GM21825 (cell line): ENCODE measurements around the gene LAMA5.
A peak's percentile ranks its signal among the peaks of the same experiment; 100 is the strongest.
"Not testable (repeated sequence)": the region's sequence is repeated elsewhere in the genome, so short reads cannot be mapped to it uniquely, and the experiment has no call there.

Experiments
- ATAC-seq: cut with Tn5 transposase; IDR thresholded peaks from one replicate; pipeline ENCODE4 v1.9.1; 2021; ENCODE audit warnings: mild to moderate bottlenecking, moderate library complexity; ENCODE audit not compliant: unreplicated experiment

Gene LAMA5

DNA sequence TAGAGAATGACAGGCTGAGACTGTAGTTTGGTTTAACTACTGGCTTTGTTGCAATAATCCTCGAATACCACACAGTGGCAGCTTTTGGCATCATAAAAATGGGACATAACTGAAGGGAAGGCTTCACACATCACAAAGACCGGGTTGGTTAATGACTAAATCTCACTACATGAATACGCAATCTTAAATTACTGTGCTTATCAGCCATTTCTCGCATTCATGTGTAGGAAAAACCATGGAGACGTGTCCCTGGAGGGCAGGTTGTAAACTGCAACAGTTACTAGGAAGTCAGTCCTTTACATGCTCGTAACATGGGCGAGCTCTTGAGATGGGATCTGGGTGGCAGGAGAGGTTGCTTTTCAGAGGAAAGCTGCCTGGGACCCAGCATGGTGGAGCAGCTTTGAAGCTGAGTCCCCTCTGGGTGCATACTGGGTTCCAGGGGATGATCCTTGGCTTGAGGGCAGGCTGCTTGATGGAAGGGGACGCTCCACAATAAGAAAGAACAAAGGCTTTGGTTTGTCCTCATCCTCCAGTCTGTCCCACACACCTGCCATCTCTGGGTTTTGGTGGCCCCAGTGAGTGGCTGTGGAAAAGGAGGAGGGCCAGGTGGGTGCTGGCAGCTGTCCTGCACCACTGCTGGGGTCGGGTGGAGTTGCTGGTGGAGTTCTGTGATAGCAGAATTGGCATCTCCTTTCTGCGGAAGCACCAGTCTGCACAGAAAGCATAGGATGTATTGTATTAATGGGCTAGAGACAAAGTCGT lies 21.9 kb upstream of the LAMA5 start:
- ATAC-seq: no peak

DNA sequence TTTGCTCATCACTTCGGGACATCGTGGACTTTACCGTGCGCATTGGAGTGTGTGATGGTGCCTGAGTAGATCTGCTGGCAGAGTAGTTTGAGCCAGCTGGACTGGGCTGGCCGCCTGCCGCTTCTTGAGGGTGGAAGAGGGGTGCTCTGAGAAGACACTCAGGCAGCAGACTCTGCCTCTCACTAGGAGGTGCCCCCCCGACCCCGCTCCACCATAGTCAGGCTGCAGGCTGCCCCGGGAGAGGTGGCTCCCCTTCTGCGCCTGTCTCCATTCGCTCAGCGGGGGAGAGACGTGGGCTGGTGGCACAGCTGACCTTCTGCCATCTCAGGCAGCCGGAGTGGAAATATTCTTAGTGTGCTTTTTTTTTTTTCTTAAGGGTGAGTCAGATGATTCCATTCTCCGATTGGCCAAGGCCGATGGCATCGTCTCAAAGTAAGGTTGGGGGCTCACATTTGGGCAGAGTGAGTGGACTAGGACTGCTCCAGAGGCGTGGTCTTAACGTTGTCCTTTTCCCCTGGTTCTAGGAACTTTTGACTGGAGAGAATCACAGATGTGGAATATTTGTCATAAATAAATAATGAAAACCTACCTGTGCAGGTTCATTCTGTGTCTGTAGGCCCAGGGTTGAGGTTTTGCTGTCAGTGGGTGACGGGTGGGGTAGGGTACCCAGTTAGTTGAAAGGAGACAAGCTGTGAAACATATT lies 21.0 kb upstream of the LAMA5 start:
- ATAC-seq: no peak

- ATAC-seq: peak; percentile 12
Observed at GRCh38 chr20:62387219-62387913, 20.3 kb upstream of the LAMA5 start.

DNA sequence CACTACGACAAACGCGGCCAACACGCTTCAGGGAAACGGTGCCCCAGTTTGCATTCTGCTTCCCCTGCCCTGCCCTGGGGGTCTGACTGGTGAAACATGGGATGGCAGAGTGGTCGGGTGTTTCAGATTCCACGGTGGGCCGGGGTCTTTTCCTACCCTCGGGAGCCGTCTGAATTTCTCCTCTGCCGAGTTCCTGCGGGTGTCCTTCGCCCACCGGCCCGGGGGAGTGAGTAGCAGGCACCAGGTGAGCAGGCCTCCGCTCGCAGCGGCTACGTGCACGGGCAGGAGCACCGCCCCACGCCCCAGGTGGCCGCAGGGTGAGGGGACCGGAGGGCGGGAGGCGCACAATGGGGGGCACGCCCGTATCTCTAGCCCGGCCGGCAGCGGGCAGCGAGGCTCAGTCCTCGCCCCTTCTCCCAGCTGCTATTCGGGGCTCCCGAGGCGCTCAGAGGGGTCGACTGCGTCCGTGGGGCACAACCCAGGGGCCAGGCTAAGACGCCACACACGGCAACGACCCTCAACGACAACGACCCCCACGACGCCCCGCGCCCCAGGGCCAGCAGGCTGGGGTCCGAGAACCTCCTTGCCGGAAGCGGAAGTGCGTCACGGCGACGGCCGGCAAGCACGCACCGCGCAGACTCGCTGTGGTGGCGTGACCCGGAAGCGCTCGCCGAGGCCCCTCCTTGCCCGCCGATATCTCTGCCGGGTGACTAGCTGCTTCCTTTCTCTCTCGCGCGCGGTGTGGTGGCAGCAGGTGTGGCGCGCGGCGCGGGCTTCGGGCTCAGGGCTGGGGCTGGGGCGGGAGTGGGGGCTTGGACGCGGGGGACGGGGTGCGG lies 19.5 kb upstream of the LAMA5 start, which contains the start of gene RPS21:
Gene RPS21 (plus strand): TSS at position 721 of the 836 bp plus-strand sequence. CDS start 236 bp downstream, outside the sequence.
- peak; percentile 79 for ATAC-seq

- ATAC-seq: peak; percentile 44
Observed at GRCh38 chr20:62382306-62383198, 15.4 kb upstream of the LAMA5 start.

- no peak for ATAC-seq
Observed at GRCh38 chr20:62381842-62382241, 14.7 kb upstream of the LAMA5 start.

GRCh38 chr20:62381202-62381797 lies 14.2 kb upstream of the LAMA5 start:
- no peak for ATAC-seq

DNA sequence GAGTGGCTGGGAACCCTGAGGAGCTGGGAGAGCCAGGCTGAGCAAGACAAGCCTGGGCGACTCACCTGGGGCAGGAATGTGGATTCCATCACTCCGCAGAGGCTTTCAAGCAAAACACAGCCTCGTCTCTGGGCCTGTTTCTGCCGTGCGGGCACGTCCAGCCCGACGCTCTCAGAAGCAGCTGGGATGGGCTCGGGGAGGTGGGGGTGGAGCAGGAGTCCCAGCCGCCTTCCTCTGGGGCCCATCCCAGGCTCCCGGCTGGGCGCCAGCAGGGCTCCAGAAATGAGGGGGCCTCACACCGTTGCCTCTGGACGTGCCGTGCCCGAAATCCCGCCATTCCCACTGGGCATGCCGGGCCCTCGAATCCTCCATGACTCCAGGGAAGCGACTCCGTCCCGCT lies 11.1 kb upstream of the LAMA5 start:
- ATAC-seq: no peak

DNA sequence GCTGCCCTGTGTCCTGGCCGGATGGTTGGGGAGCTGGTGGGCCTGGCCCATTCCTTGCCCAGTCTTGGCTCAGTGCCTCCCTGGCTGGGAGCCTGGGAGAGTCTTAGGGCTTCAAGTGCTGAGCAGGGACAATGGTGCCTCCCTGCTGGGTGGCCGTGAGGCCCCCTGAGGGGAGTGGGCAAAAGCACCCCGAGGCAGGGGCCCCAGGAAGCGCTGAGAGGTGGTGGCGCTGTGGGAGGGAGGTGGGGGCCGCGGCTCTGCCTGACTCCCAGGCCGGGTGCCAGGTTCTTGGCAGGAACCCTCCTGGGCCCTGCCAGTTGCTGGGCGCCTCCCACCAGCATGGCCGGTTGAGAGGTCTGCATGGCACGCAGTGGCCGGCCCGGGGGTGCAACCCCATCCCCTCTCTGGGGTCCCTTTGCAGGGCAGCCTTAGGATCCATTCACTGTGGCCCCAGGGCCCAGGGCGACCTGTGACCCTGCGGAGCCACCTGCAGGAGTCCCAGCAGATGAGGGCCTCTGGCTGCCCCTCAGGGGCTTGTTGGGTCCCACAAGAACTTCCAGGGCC lies 10.6 kb upstream of the LAMA5 start:
- ATAC-seq: no peak

DNA sequence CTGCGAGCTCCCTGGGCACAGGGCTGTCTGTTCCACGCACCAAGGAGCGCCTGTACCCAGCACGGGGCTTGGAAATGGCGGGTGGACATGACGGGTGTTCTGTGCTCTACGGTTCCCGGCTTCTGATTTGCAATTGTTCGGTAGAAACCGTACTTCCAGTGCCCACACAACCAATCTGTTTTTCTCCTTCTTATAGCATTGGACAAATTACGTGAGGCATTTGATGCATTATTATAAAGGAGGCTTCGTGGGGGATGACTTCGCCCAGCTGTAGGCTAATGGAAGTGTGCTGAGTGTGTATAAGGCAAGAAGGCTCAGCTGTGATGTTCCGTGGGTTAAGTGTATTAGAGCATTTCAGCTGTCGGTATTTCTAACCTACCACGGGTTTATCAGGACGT lies 10.0 kb upstream of the LAMA5 start:
- no peak for ATAC-seq

- ATAC-seq: no peak
Observed at GRCh38 chr20:62376112-62377063, 9.3 kb upstream of the LAMA5 start.

DNA sequence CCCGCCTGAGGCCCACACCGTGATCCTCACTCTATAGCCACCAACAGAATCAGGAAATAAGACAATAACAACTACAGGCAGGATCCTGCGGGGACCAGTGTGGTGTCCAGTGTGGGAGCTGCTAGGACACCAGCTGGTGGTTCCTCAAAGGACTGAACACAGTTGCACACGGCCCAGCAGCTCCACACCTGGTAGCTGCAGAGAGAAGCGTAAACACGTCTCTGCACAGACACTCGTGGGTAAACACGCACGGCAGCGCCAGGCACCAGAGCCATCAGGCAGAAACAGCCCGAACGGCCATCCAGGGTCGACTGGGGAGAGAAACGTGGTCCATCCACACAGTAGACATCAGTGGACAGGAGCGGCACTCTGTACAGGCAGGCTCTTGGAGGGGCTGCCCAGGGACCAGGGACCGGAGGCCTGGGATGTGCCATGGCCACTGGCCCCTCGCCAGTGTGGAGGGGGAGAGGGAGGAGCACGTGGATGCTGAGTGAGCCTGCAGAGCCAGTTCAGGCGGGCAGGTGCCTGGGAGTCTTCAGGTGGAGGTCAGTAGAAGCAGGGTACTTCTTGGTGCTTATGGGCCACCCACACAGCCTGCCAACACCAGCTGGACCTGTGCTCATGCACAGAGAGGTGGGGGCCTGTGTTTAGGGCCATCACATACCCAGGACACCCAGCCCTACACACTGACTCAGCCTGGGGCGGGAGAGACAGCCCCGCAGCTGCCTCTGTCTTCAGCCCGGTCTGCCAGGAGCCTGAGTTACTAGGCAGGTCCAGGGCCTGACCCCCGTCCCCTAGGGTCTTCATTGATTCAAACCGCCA lies 7.4 kb upstream of the LAMA5 start:
- ATAC-seq: no peak

DNA sequence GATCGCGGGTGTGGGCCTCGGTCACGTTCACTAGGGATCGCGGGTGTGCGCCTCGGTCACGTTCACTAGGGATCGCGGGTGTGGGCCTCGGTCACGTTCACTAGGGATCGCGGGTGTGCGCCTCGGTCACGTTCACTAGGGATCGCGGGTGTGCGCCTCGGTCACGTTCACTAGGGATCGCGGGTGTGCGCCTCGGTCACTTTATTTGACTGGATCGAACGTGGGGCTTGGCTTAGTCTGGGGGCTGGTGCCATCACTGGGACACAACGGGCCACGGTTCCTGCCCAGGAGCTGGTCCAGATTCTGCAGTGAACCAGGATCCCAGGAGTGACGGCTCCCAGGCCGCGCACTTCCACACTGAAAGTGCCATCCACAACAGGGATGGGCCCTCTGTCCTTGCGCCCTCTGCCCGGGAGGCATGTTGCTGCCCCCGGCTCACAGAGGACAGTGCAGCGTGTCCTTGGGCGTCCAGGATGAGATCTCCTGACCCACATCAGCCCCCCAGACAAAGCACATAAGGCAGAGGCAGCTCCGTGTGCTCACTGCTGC lies 6.6 kb upstream of the LAMA5 start:
- not testable (repeated sequence) for ATAC-seq

DNA sequence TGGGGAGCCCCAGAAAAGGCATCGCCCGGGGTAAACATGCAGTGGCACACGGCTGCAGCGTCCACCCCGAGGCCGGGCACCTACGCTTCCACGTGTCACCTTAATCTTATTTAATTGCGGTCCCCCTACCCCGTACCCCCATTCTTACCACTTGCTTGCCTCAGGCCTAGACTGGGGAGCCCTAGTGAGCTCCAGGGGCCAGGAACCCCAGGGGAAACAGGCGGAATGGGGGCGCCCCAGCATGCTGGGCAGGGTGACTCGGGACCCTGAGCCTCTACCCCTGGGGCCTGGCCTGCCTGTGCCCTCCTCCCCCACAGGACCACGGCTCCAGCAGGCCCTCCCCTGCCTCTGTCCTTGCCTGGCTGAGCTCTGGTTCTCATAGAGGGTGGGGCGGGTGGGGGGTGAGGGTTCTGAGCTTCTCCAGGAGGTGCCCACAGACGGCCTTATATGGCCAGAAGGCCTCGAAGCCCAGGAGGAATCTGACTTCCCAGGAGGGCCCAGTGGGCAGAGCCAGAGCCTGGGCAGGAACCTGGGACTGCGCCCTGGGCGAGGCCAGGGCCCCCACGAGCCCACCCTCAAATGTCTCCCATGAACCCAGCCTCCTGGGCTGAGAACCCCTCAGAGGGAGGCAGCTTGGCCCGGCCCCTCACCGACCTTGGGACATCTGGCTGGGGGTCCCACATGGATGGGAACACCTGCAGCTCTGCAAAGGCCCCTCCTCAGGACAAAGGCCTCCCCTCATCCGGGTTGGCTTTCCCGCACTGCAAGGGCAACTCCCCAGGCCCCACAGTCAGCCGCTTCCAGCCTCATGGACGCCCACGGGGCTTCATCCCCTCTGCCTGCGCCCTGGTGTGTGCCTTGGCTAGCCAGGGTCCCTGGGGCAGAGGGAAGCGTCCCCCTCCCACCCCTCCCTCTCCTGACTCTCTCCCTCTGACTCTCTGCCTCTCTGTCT lies 5.2 kb upstream of the LAMA5 start:
- ATAC-seq: no peak

DNA sequence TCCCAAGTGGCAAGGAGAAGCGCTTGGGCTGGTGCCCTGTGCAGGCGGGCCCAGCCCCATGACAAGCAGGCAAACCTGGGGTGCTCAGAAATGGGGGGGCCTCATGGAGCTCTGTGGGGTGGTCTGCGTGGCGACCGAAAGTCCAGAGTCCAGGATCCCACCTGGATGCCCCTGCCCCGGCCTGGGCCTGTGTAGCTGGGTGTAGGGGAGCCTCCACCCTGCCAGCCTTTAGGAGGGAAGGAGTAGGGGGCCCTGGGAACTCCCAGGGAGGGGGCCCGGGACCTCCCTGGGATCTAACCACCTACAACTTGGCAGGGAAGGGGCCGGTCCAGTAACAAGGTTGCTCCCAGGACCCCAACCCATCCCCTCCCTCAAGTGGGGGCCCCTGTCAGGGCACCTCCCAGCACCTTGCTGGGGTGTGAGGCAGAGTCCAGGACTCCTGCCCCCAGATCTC lies 4.5 kb upstream of the LAMA5 start:
- ATAC-seq: no peak
